T-helper 2 cell treated with Interferon-gamma antibody and Interleukin-4, amounts not matched to agents 100 ng/mL and 5 ng/mL, for 36 hours (primary cell): Measurements from ENCODE around the gene KIF2A. TPM values are rescaled to one million over a fixed set of nuclear protein-coding genes. Genes with fewer than 3 reads are reported as not detected.

ENCODE experiments used
- intact Hi-C: fragments of 100-400 bp; cut with micrococcal nuclease; formaldehyde crosslinking; loops from one replicate; pipeline ENCODE4 v1.15.1; 2023
- total RNA-seq: library from RNA; stranded (reverse); gene quantifications from 2 replicates; pipeline ENCODE4 v1.2.3, GENCODE V29; 2022

The KIF2A gene
- total RNA-seq, 1 donor from 2014 or later, result 177 TPM

GRCh38 chr5:62373382-62373781 is 67.4 kb downstream of the KIF2A start:
- intact Hi-C loops, result no loop called here

GRCh38 chr5:62374090-62374489 is 68.1 kb downstream of the KIF2A start:
- intact Hi-C loops, result no loop called here

GRCh38 chr5:62375627-62376026 is 69.6 kb downstream of the KIF2A start:
- intact Hi-C loops, result no loop called here

GRCh38 chr5:62376064-62376463 is 70.1 kb downstream of the KIF2A start:
- intact Hi-C loops, result no loop called here

GRCh38 chr5:62385131-62385530 is 79.1 kb downstream of the KIF2A start:
- intact Hi-C loops, result no loop called here

- intact Hi-C loops, result no loop called here
Measured at GRCh38 chr5:62385816-62386400, 79.9 kb downstream of the KIF2A start.

GRCh38 chr5:62386824-62387223 is 80.8 kb downstream of the KIF2A start:
- intact Hi-C loops, result no loop called here

- intact Hi-C loops, result no loop called here
Measured at GRCh38 chr5:62395210-62395950, 89.4 kb downstream of the KIF2A start.

- intact Hi-C loops, result loop anchor here (1.0 to 5.0 kb wide), 4 partner anchors 9 to 181 kb away; partner anchors contain the start of genes IPO11 and KIF2A
Measured at GRCh38 chr5:62403411-62404250, 97.6 kb downstream of the KIF2A start, which contains the start of gene DIMT1. Gene DIMT1 (minus strand): TSS chr5:62403905. CDS start chr5:62403772, 133 bp downstream.

GRCh38 chr5:62412549-62413329 is 106.7 kb downstream of the KIF2A start, which contains the start of gene IPO11:
Gene IPO11 (plus strand): TSS chr5:62412763. CDS start chr5:62437280, 24,517 bp downstream.
- intact Hi-C loops, result loop anchor here (1.0 to 5.0 kb wide), 4 partner anchors 9 to 1080 kb away; partner anchors contain the start of genes DIMT1, KIF2A, LRRC70 and ZSWIM6

- intact Hi-C loops, result loop anchor here (1.0 to 5.0 kb wide), 2 partner anchors 165 to 1081 kb away; partner anchors contain the start of genes LRRC70 and ZSWIM6
Measured at GRCh38 chr5:62413711-62414110, 107.7 kb downstream of the KIF2A start.

GRCh38 chr5:62418462-62419076 is 112.6 kb downstream of the KIF2A start:
- intact Hi-C loops, result no loop called here

GRCh38 chr5:62419609-62420008 is 113.6 kb downstream of the KIF2A start:
- intact Hi-C loops, result no loop called here

GRCh38 chr5:62421414-62421813 is 115.4 kb downstream of the KIF2A start:
- intact Hi-C loops, result no loop called here

- intact Hi-C loops, result no loop called here
Measured at GRCh38 chr5:62424763-62425162, 118.8 kb downstream of the KIF2A start.

- intact Hi-C loops, result no loop called here
Measured at GRCh38 chr5:62431735-62432620, 126.0 kb downstream of the KIF2A start.

- intact Hi-C loops, result no loop called here
Measured at GRCh38 chr5:62432621-62433064, 126.6 kb downstream of the KIF2A start.
